GM21447 (cell line): ENCODE results near the gene PARD3.

Source experiments
- ATAC-seq: cut with Tn5 transposase; IDR thresholded peaks from one replicate; pipeline ENCODE4 v1.9.1; 2021; ENCODE audit not compliant: unreplicated experiment

PARD3 gene

GRCh38 chr10:34124522-34125035 lies 690.5 kb downstream of the PARD3 start:
- no peak for ATAC-seq

GRCh38 chr10:34121781-34122622 lies 693.1 kb downstream of the PARD3 start:
- ATAC-seq: no peak

GRCh38 chr10:34121125-34121753 lies 693.9 kb downstream of the PARD3 start:
- ATAC-seq: no peak

- no peak for ATAC-seq
Measured at GRCh38 chr10:34119456-34119855, 695.6 kb downstream of the PARD3 start.

GRCh38 chr10:34116681-34117271 lies 698.3 kb downstream of the PARD3 start:
- no peak for ATAC-seq

GRCh38 chr10:34116220-34116641 lies 698.9 kb downstream of the PARD3 start:
- ATAC-seq: no peak

- ATAC-seq: no peak
Measured at GRCh38 chr10:34114914-34115313, 700.2 kb downstream of the PARD3 start.

GRCh38 chr10:34113504-34114225 lies 701.4 kb downstream of the PARD3 start:
- ATAC-seq: no peak

GRCh38 chr10:34112171-34112782 lies 702.8 kb downstream of the PARD3 start:
- no peak for ATAC-seq

- ATAC-seq: no peak
Measured at GRCh38 chr10:34111179-34111578, 703.9 kb downstream of the PARD3 start.

GRCh38 chr10:34109952-34110702 lies 705.0 kb downstream of the PARD3 start:
- no peak for ATAC-seq

GRCh38 chr10:34109495-34109894 lies 705.6 kb downstream of the PARD3 start:
- ATAC-seq: no peak

GRCh38 chr10:34107626-34108516 lies 707.2 kb downstream of the PARD3 start:
- ATAC-seq: no peak

GRCh38 chr10:34106356-34106885 lies 708.7 kb downstream of the PARD3 start:
- no peak for ATAC-seq

- no peak for ATAC-seq
Measured at GRCh38 chr10:34104829-34105572, 710.1 kb downstream of the PARD3 start.

GRCh38 chr10:34102893-34103506 lies 712.1 kb downstream of the PARD3 start:
- ATAC-seq: no peak

GRCh38 chr10:34102237-34102673 lies 712.8 kb downstream of the PARD3 start:
- ATAC-seq: no peak

GRCh38 chr10:34101001-34101400 lies 714.1 kb downstream of the PARD3 start:
- ATAC-seq: no peak
